ENCODE results near the gene HS3ST3B1.

HS3ST3B1 gene

DNA sequence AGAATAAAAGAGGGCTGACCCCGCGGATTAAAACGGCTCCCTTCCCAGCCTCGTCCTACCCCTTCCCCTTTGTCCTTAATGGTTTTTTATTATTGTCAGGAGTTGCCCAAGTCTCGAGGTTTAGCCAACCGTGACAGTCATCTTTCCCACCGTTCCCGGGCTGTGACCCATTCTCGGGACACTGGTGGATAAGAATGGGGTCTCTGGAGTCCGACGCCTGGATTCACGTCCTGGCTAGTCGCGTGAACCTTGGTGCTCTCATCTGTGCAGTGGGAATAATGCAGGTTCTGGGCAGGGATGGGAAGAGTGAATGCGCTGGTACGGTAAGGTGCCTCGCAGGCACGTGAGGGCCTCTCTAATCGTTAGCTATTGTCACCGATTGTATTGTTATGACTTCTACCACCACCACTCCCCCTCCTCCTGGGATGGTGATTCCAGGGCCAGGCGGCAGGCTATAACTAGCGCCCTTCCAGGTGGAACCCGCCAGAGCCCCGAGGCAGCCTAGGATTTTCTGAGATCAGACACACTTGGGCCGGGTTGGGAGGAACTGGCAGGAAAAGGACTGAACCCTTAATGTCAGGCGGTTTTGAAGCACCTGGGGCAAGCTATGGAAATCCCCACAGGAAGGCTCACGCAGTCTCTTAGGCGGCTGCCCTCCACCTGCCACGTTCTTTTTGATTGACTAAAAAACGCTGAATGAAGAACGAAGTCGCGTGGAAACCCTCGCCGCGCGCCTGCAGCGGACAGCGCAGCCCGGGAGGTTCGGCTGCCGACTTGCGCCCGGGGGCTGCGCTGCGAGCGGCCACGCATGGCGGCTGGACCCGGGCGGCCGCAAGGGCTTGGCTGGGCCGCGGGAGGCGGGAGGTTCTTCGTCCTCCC is 2.7 kb downstream of the HS3ST3B1 start:
- DNase-seq: peak; percentile 36

DNA sequence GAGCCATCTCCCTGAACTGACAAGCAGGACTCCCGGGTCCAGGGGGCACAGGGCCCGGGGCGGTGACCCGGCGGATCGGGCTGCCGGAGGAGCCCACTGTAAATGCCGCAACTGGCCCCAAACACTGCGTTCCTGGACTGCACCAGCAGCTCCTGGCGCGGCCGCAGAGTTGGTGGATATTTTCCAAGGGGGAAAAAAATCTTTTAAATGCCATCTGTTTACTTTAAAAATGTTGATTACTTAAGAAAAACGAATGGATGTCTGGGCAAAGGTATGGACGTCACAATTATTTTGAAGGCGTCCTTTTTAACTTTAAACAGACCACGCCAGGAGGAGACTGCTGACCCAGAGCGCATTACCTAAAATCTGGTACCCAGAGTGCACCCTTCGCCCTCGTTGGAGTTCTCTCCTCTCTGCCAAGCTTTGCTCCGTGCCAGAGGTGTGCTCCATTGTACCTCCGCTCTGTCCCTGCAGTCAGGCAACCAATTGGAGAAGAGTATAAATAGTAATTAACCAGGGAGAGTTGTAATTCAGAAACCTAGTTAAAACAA is 3.4 kb downstream of the HS3ST3B1 start:
- DNase-seq: no peak

- DNase-seq: no peak
Measured at GRCh38 chr17:14304773-14305517, 4.1 kb downstream of the HS3ST3B1 start.

GRCh38 chr17:14305785-14306496 is 5.1 kb downstream of the HS3ST3B1 start:
- no peak for DNase-seq

- DNase-seq: no peak
Measured at GRCh38 chr17:14306596-14306995, 5.7 kb downstream of the HS3ST3B1 start.

DNA sequence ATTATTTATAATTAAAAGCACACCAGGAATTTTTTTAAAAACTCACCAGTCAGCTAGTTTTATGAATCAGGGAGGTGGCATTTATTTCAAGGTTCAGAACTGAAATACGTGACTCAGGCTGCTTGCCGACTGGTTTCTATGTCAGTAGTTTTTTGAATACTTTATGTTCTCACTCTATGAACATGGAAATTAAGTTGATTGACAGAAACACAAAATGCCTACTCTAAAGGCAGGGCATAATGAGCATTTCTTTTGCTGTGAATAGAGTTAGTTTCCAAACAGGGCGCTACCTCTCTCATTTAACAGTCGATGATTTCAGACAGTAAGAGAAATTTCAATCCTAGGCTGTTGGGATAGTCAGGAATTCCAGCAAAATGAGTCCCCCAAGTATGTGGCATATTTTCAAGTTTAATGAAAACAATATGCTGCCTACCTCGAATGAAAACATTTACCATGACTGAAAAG is 6.7 kb downstream of the HS3ST3B1 start:
- DNase-seq: no peak

DNA sequence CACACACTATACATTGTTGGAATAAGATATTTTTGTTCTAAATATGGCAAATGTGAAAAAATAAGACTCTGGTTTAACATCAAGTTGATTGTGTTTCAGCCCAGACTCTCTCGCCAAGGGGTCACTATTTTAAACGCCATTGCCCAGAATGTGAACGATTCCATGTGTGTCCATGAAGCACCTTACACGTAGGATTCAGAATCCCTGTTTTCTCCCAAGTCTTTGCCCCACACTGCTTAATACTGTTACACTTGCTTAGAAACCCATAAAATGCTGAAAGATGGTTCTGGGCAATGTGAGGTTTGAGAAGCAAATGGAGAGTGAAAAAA is 7.7 kb downstream of the HS3ST3B1 start:
- DNase-seq: no peak

DNA sequence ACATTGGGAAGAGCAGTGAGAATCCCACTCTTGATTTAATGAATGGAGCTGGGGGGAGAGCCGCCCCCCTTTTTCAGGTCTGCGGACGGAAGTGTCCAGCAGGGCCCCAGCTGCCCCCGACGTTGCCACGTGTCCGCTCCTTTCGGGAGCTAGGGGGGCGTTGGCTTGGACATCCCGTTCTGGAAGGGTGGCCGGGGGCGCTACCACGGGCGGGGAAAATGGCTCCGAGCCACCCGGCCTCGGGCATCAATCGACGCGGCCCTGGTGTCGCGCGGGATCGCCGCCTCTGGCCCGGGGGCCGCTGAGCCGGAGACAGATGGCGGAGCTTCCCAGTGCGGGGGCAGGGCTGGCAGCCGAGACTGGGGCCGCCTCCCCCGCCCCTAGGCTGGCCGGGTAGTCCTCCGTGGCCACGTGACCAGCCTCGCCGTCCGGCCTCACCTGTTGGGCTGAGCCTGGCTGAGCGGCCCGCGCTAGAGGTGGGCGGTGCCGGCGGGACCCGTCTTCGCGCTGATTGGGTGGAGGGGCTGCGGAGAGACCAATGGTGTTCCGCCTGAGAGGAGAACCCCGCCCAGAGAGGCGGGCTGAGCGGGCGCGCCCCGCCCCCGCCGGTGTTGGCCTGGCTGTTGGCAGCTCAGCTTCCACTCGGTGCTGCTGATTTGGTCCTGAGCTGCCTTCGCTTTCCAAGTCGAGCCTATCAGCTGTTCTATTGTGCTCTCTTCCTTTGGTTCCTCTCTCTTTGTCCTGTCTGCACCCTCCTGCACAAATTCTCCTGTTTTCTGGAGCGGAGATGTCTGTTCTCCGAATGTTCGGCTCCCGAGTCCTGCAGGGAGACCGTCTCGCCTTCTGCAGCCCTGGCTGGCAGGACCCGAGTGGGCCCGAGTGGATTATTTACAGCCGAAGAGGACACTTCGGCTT is 8.3 kb downstream of the HS3ST3B1 start:
- peak; percentile 91 for DNase-seq

DNA sequence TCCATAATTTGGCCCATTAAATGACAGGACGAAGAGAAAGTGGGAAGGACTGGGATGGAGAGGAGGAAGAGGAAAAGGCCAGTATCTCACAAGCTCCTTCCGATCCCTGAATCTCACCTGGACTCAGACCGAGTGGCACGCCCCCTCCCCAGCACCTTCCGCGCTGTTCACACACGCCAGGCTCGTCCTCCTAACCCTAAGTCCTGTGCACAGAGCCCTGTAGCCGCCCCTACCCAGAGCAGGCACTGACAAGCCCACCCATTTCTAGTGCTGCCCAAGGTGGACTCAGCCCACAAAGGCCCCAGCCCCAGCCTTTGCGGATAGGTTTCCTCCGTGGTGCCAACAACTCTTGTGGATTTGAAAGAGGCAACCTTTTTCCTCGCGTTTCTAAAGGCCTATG is 9.2 kb downstream of the HS3ST3B1 start:
- DNase-seq: no peak

DNA sequence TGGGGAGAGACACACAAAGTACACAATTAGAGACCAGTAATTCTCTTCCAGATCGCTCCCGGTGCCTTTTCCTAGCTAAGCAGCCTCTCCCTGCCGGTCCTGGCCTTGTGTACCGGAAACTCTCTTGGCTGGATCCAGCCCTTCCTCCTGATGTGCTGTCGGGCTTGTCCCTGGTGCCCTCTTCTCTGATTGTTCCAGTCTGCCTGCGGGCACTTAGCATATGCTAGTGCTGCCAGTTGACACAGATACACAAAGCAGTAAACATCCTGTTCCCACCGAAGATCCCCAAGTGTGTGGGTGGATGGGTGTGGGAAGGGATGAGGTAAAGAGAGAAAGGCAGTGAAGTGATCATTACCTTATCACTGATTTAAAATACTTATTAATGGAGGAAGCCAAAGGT is 9.7 kb downstream of the HS3ST3B1 start:
- DNase-seq: no peak

DNA sequence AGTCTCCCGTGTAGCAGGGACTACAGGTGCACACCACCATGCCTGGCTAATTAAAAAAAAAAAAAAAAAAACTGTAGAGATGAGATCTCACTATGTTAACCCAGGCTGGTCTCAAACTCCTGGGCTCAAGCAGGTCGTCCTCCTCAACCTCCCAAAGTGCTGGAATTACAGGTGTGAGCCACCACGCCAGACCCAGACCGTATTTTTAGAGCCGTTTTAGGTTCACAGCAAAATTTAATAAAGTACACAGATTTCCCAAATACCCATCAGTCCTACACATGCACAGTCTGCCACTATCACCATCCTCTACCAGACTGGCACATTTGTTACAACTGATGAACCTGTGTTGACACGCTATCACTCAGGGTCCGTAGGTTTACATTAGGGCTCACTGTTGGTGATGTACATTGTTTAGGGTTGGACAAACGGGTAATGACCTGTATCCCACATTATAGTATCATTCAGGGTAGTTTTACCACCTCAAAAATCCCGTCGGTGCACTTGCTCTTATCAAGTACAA is 10.4 kb downstream of the HS3ST3B1 start:
- DNase-seq: no peak

- no peak for DNase-seq
Measured at GRCh38 chr17:14311981-14312380, 11.1 kb downstream of the HS3ST3B1 start.

GRCh38 chr17:14312522-14312921 is 11.6 kb downstream of the HS3ST3B1 start:
- no peak for DNase-seq

- DNase-seq: no peak
Measured at GRCh38 chr17:14316126-14316832, 15.4 kb downstream of the HS3ST3B1 start.

DNA sequence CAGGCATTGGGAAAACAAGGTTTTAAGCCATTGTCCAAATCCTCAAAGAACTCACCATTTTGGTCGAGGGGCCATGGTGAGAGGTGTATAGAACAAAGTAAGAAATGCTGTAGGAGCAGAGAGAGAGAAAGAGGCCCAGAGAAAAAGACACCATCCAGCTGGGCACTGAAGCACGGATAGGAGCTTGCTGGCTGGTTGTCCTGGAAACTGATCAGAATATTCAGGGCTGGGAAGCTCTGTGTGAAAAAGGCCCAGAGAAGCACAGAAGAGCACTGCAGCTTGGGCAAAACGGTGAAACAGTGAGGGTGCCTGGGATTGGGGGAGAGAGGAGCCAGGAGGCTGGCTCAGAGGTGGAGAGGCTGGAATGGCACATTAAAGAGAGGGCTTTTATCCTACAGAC is 16.5 kb downstream of the HS3ST3B1 start:
- DNase-seq: no peak

GRCh38 chr17:14318109-14318917 is 17.4 kb downstream of the HS3ST3B1 start:
- DNase-seq: no peak

DNA sequence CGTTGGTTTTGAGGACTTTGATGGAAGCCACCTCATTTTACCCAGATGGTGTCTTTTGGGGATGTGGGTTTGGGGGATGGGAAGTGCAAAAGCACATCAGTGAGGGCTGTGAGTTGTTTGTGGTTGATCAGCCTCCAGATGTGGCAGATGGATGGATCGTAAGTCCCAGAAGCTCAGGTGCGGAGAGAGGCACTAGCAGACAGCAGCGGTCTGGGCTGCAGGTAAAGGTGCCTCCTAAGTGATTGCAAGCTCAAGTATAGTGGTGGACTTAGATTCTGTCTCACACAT is 18.0 kb downstream of the HS3ST3B1 start:
- DNase-seq: no peak

DNA sequence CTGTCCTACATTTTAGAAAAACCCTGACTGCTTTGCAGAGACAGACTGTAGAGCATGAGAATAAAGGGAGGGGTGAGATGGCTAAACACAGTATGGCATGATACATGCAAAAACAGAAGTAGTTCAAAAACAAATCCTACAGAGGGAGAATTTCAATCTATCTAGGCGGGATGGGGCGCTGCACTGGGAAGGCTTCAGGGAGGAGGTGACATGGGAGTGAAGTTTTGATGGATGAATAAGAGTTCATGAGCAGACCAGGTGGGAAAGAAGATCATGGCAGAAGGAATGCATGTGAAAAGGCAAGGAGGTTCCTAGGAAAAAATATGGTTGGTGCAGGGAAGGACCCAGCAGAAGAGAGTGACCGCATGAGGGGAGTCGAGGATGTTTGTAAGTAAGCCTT is 19.2 kb downstream of the HS3ST3B1 start:
- DNase-seq: no peak

- no peak for DNase-seq
Measured at GRCh38 chr17:14320734-14321475, 20.0 kb downstream of the HS3ST3B1 start.

DNA sequence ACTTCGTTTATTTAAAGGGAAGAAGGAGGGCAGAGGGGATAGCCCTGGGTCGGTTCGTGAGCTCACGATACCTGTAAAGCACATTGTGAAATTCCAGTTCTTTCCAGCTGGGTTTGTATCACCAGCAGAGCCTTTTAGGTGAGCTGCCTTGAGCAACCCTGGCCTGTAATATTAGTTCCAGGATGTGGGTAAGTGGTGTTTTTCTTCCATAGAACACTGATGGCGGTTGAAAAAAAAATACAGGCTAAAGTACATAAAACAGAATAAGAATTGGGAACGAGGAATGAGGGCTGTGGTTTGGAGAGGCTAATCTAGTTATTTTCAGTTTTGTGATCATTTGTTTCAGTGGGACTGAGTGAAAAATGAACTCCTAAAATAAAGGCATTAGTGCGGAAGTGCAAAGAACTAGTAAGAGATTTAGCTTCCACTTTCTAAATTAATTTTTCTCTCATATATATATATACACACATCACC is 20.6 kb downstream of the HS3ST3B1 start:
- no peak for DNase-seq
